MM.1S (cell line): ENCODE results near the gene NRXN3.

Source experiments
- DNase-seq: peaks from one replicate; pipeline ENCODE4 v3.0.0-alpha.2; 2015
- H2AFZ ChIP-seq: fragments of 300-600 bp; sonication (generic); 2 replicates; pipeline ENCODE4 v1.6.0; 2016; ENCODE audit warnings: antibody characterized with exemption, low read length
- H3F3A ChIP-seq: fragments of 300-600 bp; sonication (generic); 2 replicates; pipeline ENCODE4 v1.6.1; 2016; ENCODE audit warnings: mild to moderate bottlenecking, antibody characterized with exemption, low read length, moderate library complexity, mixed read lengths; ENCODE audit not compliant: insufficient read depth
- H3K27ac ChIP-seq: fragments of 300-600 bp; sonication (generic); 2 replicates; pipeline ENCODE4 v1.5.1; 2016; ENCODE audit warnings: mild to moderate bottlenecking, low read length
- H3K27me3 ChIP-seq: fragments of 300-600 bp; sonication (generic); replicated peaks from 2 replicates; pipeline ENCODE4 v1.6.0; 2016; ENCODE audit warnings: low read length; ENCODE audit not compliant: insufficient read depth
- H3K36me3 ChIP-seq: fragments of 300-600 bp; sonication (generic); replicated peaks from 2 replicates; pipeline ENCODE4 v1.6.1; 2016; ENCODE audit warnings: mild to moderate bottlenecking, low read length, mixed read lengths; ENCODE audit not compliant: insufficient read depth
- H3K4me1 ChIP-seq: fragments of 300-600 bp; sonication (generic); 2 replicates; pipeline ENCODE4 v1.6.1; 2016; ENCODE audit warnings: low read length, mixed read lengths
- H3K4me2 ChIP-seq: fragments of 300-600 bp; sonication (generic); 2 replicates; pipeline ENCODE4 v1.6.0; 2016; ENCODE audit warnings: low read depth, low read length
- H3K4me3 ChIP-seq: fragments of 300-600 bp; sonication (generic); 2 replicates; pipeline ENCODE4 v1.5.1; 2016; ENCODE audit warnings: low read length, mixed read lengths
- H3K79me2 ChIP-seq: fragments of 300-600 bp; sonication (generic); 2 replicates; pipeline ENCODE4 v1.6.1; 2016; ENCODE audit warnings: mixed run types, low read length, mixed read lengths
- H3K9ac ChIP-seq: fragments of 300-600 bp; sonication (generic); 2 replicates; pipeline ENCODE4 v1.6.1; 2016; ENCODE audit warnings: low read length, mixed read lengths
- H3K9me2 ChIP-seq: fragments of 300-600 bp; sonication (generic); replicated peaks from 2 replicates; pipeline ENCODE4 v1.6.1; 2016; ENCODE audit warnings: mild to moderate bottlenecking, low read length, mixed read lengths; ENCODE audit not compliant: insufficient read depth
- H3K9me3 ChIP-seq: fragments of 300-600 bp; sonication (generic); replicated peaks from 2 replicates; pipeline ENCODE4 v1.6.1; 2016; ENCODE audit warnings: mild to moderate bottlenecking, low read length, mixed read lengths; ENCODE audit not compliant: insufficient read depth
- H4K20me1 ChIP-seq: fragments of 300-600 bp; sonication (generic); 2 replicates; pipeline ENCODE4 v1.6.1; 2016; ENCODE audit warnings: mild to moderate bottlenecking, low read length, moderate library complexity, mixed read lengths; ENCODE audit not compliant: insufficient read depth
- EZH2 ChIP-seq: fragments of 300-600 bp; sonication (generic); optimal IDR thresholded peaks from 2 replicates; pipeline ENCODE3; 2017; ENCODE audit warnings: low read depth, mild to moderate bottlenecking, antibody characterized with exemption, low read length, mixed read lengths
- EZH2phosphoT487 ChIP-seq: fragments of 300-600 bp; sonication (generic); IDR thresholded peaks from 2 replicates; pipeline ENCODE4 v1.6.1; 2018; ENCODE audit warnings: antibody characterized with exemption, low read length
- TF ChIP-seq, protein P1 (sequence below): fragments of 300-600 bp; sonication (generic); IDR thresholded peaks from 2 replicates; pipeline ENCODE4 v1.5.1; 2016; ENCODE audit warnings: antibody characterized with exemption, low read length, mixed read lengths

The NRXN3 gene

GRCh38 chr14:79575032-79575431, 1404.9 kb downstream of the NRXN3 start:
- no peaks in the 10 kb centered on the region for H3F3A ChIP-seq
- H3K9me2 ChIP-seq, result no peaks in the 10 kb centered on the region
- no peak overlapping the region for H2AFZ ChIP-seq
- TF ChIP-seq, protein P1, sequence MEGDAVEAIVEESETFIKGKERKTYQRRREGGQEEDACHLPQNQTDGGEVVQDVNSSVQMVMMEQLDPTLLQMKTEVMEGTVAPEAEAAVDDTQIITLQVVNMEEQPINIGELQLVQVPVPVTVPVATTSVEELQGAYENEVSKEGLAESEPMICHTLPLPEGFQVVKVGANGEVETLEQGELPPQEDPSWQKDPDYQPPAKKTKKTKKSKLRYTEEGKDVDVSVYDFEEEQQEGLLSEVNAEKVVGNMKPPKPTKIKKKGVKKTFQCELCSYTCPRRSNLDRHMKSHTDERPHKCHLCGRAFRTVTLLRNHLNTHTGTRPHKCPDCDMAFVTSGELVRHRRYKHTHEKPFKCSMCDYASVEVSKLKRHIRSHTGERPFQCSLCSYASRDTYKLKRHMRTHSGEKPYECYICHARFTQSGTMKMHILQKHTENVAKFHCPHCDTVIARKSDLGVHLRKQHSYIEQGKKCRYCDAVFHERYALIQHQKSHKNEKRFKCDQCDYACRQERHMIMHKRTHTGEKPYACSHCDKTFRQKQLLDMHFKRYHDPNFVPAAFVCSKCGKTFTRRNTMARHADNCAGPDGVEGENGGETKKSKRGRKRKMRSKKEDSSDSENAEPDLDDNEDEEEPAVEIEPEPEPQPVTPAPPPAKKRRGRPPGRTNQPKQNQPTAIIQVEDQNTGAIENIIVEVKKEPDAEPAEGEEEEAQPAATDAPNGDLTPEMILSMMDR, result no peak
- TF ChIP-seq EZH2phosphoT487 (no peak), EZH2 (no peak)
- no peaks in the 10 kb centered on the region for H3K79me2 ChIP-seq
- no peaks in the 10 kb centered on the region for H3K36me3 ChIP-seq
- H3K9me3 ChIP-seq, result no peaks in the 10 kb centered on the region
- H3K27me3 ChIP-seq, result no peaks in the 10 kb centered on the region
- no peak overlapping the region for H3K4me2 ChIP-seq
- H3K9ac ChIP-seq, result no peak overlapping the region
- DNase-seq, result no peak
- no peak overlapping the region for H3K27ac ChIP-seq
- no peaks in the 10 kb centered on the region for H3K4me1 ChIP-seq
- no peak overlapping the region for H3K4me3 ChIP-seq
- H4K20me1 ChIP-seq, result no peaks in the 10 kb centered on the region

GRCh38 chr14:79576424-79576823, 1406.3 kb downstream of the NRXN3 start:
- no peaks in the 10 kb centered on the region for H3K79me2 ChIP-seq
- no peak overlapping the region for H3K4me2 ChIP-seq
- no peaks in the 10 kb centered on the region for H3F3A ChIP-seq
- DNase-seq, result no peak
- no peaks in the 10 kb centered on the region for H3K9me3 ChIP-seq
- TF ChIP-seq EZH2 (no peak), EZH2phosphoT487 (no peak)
- TF ChIP-seq, protein P1, result no peak
- no peak overlapping the region for H3K9ac ChIP-seq
- H3K27me3 ChIP-seq, result no peaks in the 10 kb centered on the region
- no peaks in the 10 kb centered on the region for H3K9me2 ChIP-seq
- no peak overlapping the region for H3K27ac ChIP-seq
- H3K4me1 ChIP-seq, result no peaks in the 10 kb centered on the region
- H3K4me3 ChIP-seq, result no peak overlapping the region
- no peak overlapping the region for H2AFZ ChIP-seq
- H3K36me3 ChIP-seq, result no peaks in the 10 kb centered on the region
- H4K20me1 ChIP-seq, result no peaks in the 10 kb centered on the region

DNA sequence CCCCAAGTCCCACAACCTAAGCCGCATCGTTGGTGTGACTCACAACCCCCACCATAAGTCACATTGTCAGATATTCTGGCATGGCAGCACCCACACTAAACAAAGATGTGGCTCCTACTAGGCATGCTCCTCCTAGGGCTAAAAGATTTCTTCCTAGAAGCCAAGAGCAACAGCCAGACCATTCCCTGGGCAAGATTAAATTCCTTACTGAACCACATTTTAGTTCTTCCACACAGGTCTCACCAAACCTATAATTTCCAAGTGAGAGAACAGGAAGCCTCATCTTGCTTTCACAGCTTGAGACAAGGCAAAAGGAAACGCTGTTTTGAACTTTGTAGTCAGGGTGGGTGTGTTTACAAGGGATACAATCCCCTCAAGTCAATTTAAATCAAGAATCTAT, 1408.3 kb downstream of the NRXN3 start:
- no peak overlapping the region for H2AFZ ChIP-seq
- no peak overlapping the region for H3K4me2 ChIP-seq
- H3K9ac ChIP-seq, result no peak overlapping the region
- no peaks in the 10 kb centered on the region for H4K20me1 ChIP-seq
- no peak overlapping the region for H3K4me3 ChIP-seq
- H3K27ac ChIP-seq, result no peak overlapping the region
- H3F3A ChIP-seq, result no peaks in the 10 kb centered on the region
- no peaks in the 10 kb centered on the region for H3K9me2 ChIP-seq
- no peaks in the 10 kb centered on the region for H3K36me3 ChIP-seq
- no peaks in the 10 kb centered on the region for H3K79me2 ChIP-seq
- H3K4me1 ChIP-seq, result no peaks in the 10 kb centered on the region
- TF ChIP-seq EZH2 (no peak), EZH2phosphoT487 (no peak)
- TF ChIP-seq, protein P1, result no peak
- H3K9me3 ChIP-seq, result no peaks in the 10 kb centered on the region
- no peak for DNase-seq
- no peaks in the 10 kb centered on the region for H3K27me3 ChIP-seq
